CD4-positive, alpha-beta memory T cell (primary cell): Measurements from ENCODE around the gene NPAS1. TPM values are rescaled to one million over a fixed set of nuclear protein-coding genes. Genes with fewer than 3 reads are reported as not detected.
A peak's percentile ranks its signal among the peaks of the same experiment; 100 is the strongest.
"Not testable (repeated sequence)": the region's sequence is repeated elsewhere in the genome, so short reads cannot be mapped to it uniquely, and the experiment has no call there.

Experiments used
- CTCF ChIA-PET: fragments of 350-600 bp; sonication (Branson Sonifier 250); formaldehyde crosslinking; loops from one replicate; lab custom pipeline; 2021; ENCODE audit warnings: inconsistent platforms; ENCODE audit not compliant: partially characterized antibody; lab: Charles Lee
- POLR2A ChIA-PET: fragments of 350-600 bp; sonication (Branson Sonifier 250); formaldehyde crosslinking; loops from one replicate; lab custom pipeline; 2021; ENCODE audit not compliant: partially characterized antibody; lab: Charles Lee
- DNase-seq, 5 donors: peaks; one replicate each; pipeline versions ENCODE4 v3.0.0 to v3.0.0-alpha.2; 2020 to 2022; ENCODE audit warnings: mixed read lengths in 1 of 5
- H3K27ac ChIP-seq: one replicate; pipeline ENCODE4 v1.7.0; 2013; ENCODE audit warnings: low read depth, low read length
- H3K27me3 ChIP-seq: 2 replicates; pipeline ENCODE4 v1.7.0; 2013; ENCODE audit warnings: mild to moderate bottlenecking, low read length, moderate library complexity; ENCODE audit not compliant: insufficient read depth
- H3K36me3 ChIP-seq: 2 replicates; pipeline ENCODE4 v1.7.0; 2013; ENCODE audit warnings: mild to moderate bottlenecking, low read length, moderate library complexity; ENCODE audit not compliant: insufficient read depth
- H3K4me1 ChIP-seq: 2 replicates; pipeline ENCODE4 v1.7.0; 2013; ENCODE audit warnings: mild to moderate bottlenecking, low read length, moderate library complexity; ENCODE audit not compliant: insufficient read depth
- H3K4me3 ChIP-seq, 2 donors: one replicate each; pipeline ENCODE4 v1.7.0; 2013; ENCODE audit warnings: low read length in 2 of 2, mild to moderate bottlenecking in 1 of 2
- H3K9me3 ChIP-seq, 2 donors: one replicate each; pipeline ENCODE4 v1.7.0; 2013; ENCODE audit warnings: low read length in 2 of 2, control low read depth in 1 of 2; ENCODE audit not compliant: control insufficient read depth in 1 of 2
- H3K27ac Mint-ChIP-seq, 7 donors: one replicate each; pipeline ENCODE4 v1.8.0; 2020 to 2021; ENCODE audit warnings: mixed read lengths in 7 of 7, mild to moderate bottlenecking in 6 of 7, inconsistent platforms in 3 of 7, moderate library complexity in 3 of 7
- H3K27me3 Mint-ChIP-seq, 2 donors: one replicate each; pipeline ENCODE4 v1.8.0; 2020 to 2021; ENCODE audit warnings: mixed read lengths in 2 of 2
- H3K36me3 Mint-ChIP-seq, 2 donors: one replicate each; pipeline ENCODE4 v1.8.0; 2020 to 2021; ENCODE audit warnings: mixed read lengths in 2 of 2, inconsistent platforms in 1 of 2, mild to moderate bottlenecking in 1 of 2
- H3K4me1 Mint-ChIP-seq, 4 donors: one replicate each; pipeline ENCODE4 v1.8.0; 2020 to 2021; ENCODE audit warnings: mixed read lengths in 4 of 4, mild to moderate bottlenecking in 1 of 4
- H3K4me3 Mint-ChIP-seq, 8 donors: one replicate each; pipeline ENCODE4 v1.8.0; 2020 to 2021; ENCODE audit warnings: mixed read lengths in 8 of 8, mild to moderate bottlenecking in 7 of 8, moderate library complexity in 6 of 8, inconsistent platforms in 3 of 8
- H3K9me3 Mint-ChIP-seq, 8 donors: one replicate each; pipeline ENCODE4 v1.8.0; 2020 to 2021; ENCODE audit warnings: mixed read lengths in 8 of 8, mild to moderate bottlenecking in 5 of 8, inconsistent platforms in 3 of 8, moderate library complexity in 1 of 8
- intact Hi-C: fragments of 100-400 bp; cut with micrococcal nuclease; formaldehyde crosslinking; loops from one replicate; pipeline ENCODE4 v1.15.1; 2023
- polyA plus RNA-seq, 2 donors: library from polyadenylated mRNA; unstranded; fragments of 300-500 nt; fragmentation: Illumina TruSeq; gene quantifications; one replicate each; pipeline ENCODE4 v1.2.3, GENCODE V29; 2021
- total RNA-seq, 2 experiments: library from RNA; stranded (reverse); gene quantifications; one replicate each; pipeline ENCODE4 v1.2.3, GENCODE V29; 2021

The NPAS1 gene
- total and polyA plus RNA-seq, 4 experiments from 2014 or later = 0.35 to 0.64 TPM; not detected in 2

DNA sequence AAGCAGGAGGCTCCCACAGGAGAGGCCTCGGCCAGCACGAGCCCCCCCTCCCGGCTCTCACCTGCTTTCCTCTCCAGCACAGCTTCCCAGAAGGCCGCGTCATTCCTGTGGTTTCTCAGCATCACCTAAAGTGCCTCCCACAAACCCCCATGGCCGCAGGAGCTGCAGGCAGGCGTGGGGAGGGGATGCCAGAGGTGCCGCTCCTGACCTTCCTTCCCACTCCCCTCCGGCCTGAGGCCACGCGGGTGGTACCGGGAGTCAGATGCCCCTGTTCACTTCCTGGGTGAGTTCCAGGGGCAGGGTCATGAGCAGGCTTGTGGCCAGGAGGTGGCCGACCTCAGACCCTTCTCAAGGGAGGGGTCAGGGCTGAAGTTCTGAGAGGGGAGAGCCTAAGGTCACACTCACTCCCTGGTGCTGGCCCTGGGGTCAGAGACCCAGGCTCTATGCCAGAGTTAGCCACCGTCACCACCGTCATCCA is 14.4 kb upstream of the NPAS1 start:
- Mint-ChIP-seq H3K4me3 (no peak overlapping the region), H3K36me3 (peaks cover 10 to 18% of the 10 kb centered on the region in 2 donors)
- CTCF ChIA-PET = interaction anchor here (0.6 kb wide), 1 partner anchor 8 kb away, joined by 4 read pairs; no protein-coding TSS in a partner anchor

DNA sequence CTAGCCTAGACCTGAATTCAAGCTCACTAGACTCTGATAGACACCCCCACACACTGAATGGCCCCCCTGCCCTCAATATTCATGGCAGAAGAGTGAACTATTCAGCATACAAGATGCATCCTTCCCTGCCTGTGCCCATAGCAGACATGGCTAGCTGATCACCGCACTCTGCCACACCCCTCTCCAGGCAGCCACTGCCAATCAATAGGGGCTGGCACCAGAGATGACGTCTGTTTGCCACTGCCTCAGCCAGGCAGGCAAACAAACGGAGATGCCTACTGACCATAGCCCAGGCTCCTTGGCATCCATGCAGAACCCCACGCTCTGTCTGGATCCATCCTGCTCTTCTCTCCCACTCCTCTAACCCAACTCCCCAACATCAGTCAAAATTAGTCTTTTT is 13.8 kb upstream of the NPAS1 start:
- intact Hi-C loops = no loop called here
- no peaks in the 10 kb centered on the region for H3K27me3 Mint-ChIP-seq
- peak overlapping the region in 3 of 8 donors; percentile 7 to 40 (median 17) for H3K4me3 Mint-ChIP-seq
- POLR2A ChIA-PET = interaction anchor here (0.5 to 1.0 kb wide), 2 partner anchors 19 to 150 kb away, joined by 3 to 5 read pairs; no protein-coding TSS in a partner anchor
- H3K4me1 Mint-ChIP-seq = peaks cover 11 to 19% (median 13%) of the 10 kb centered on the region in 4 donors
- peak in 1 of 5 donors; percentile 24 for DNase-seq
- H3K9me3 Mint-ChIP-seq = peaks cover 0 to 5% (median 1%) of the 10 kb centered on the region in 8 donors
- Histone ChIP-seq H3K4me3 (no peak overlapping the region), H3K27ac (no peak overlapping the region), H3K9me3 (no peaks in the 10 kb centered on the region), H3K27me3 (no peaks in the 10 kb centered on the region), H3K36me3 (peaks cover 3% of the 10 kb centered on the region), H3K4me1 (peaks cover 11% of the 10 kb centered on the region)
- H3K27ac Mint-ChIP-seq = peak overlapping the region in 4 of 7 donors; percentile 4 to 57 (median 14)
- CTCF ChIA-PET = interaction anchor here (0.7 to 0.9 kb wide), 2 partner anchors 19 to 113 kb away, joined by 3 to 5 read pairs; no protein-coding TSS in a partner anchor
- peaks cover 5 to 12% of the 10 kb centered on the region in 2 donors for H3K36me3 Mint-ChIP-seq

More for the DNA sequence above, 14.4 kb upstream of the NPAS1 start:
- Mint-ChIP-seq H3K27ac (no peak overlapping the region), H3K9me3 (peaks cover 0 to 5% (median 1%) of the 10 kb centered on the region in 8 donors), H3K27me3 (no peaks in the 10 kb centered on the region), H3K4me1 (peaks cover 11 to 19% (median 13%) of the 10 kb centered on the region in 4 donors)
- Histone ChIP-seq H3K36me3 (peaks cover 3% of the 10 kb centered on the region), H3K9me3 (no peaks in the 10 kb centered on the region), H3K4me1 (peaks cover 11% of the 10 kb centered on the region), H3K27ac (no peak overlapping the region), H3K4me3 (no peak overlapping the region), H3K27me3 (no peaks in the 10 kb centered on the region)
- POLR2A ChIA-PET = interaction anchor here (0.5 kb wide), 1 partner anchor 20 kb away, joined by 5 read pairs; no protein-coding TSS in a partner anchor
- intact Hi-C loops = no loop called here
- DNase-seq = no peak

DNA sequence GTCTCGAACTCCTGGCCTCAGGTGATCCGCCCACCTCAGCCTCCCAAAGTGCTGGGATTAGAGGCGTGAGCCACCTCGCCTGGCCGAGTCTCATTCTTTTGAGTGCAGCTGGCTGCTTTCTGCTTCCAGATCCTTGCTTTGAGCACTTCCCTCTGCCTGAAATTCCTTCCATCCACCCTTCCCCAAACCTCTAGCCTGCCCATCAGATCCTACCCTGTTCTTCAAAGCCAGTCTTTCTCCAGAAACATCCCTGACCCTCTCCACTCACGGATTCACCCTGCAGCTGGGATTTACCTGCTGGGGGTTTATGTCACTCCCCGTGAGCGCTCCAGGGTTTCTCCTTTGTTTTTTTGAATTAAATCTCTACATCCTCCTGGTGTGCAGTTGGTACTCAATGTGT is 13.1 kb upstream of the NPAS1 start:
- H3K4me1 Mint-ChIP-seq = peaks cover 11 to 19% (median 13%) of the 10 kb centered on the region in 4 donors
- Histone ChIP-seq H3K9me3 (no peaks in the 10 kb centered on the region), H3K36me3 (no peaks in the 10 kb centered on the region), H3K27ac (no peak overlapping the region), H3K4me1 (peaks cover 11% of the 10 kb centered on the region), H3K27me3 (no peaks in the 10 kb centered on the region), H3K4me3 (no peak overlapping the region)
- H3K36me3 Mint-ChIP-seq = peaks cover 0 to 7% of the 10 kb centered on the region in 2 donors
- ChIA-PET POLR2A (interaction anchor here (1.0 kb wide), 1 partner anchor 150 kb away, joined by 3 read pairs; no protein-coding TSS in a partner anchor), CTCF (interaction anchor here (0.6 to 0.9 kb wide), 3 partner anchors 19 to 477 kb away, joined by 3 to 5 read pairs (median 4); no protein-coding TSS in a partner anchor)
- DNase-seq = no peak
- peak overlapping the region in 1 of 8 donors; percentile 22 for H3K4me3 Mint-ChIP-seq
- H3K27ac Mint-ChIP-seq = peak overlapping the region in 5 of 7 donors; percentile 24 to 88 (median 61)
- H3K27me3 Mint-ChIP-seq = no peaks in the 10 kb centered on the region
- intact Hi-C loops = no loop called here
- H3K9me3 Mint-ChIP-seq = peaks cover 0 to 5% (median 1%) of the 10 kb centered on the region in 8 donors

DNA sequence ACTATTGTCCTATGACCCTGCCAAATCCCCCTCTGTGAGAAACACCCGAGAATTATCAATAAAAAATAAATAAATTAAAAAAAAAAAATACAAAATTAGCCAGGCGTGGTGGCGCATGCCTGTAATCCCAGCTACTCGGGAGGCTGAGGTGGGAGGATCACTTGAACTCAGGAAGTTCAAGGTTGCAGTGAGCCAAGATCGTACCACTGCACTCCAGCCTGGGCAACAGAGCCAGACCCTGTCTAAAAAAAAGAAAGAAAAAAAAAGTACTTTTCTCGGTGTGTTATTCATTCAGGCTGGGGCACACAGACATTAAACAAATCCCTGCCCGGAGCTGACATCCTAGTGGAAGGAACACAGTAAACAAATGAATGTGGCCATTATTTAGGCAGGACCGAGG is 9.1 kb upstream of the NPAS1 start:
- H3K9me3 Mint-ChIP-seq, POLR2A ChIA-PET, H3K4me3 Mint-ChIP-seq, H3K27ac ChIP-seq, H3K9me3 ChIP-seq, H3K36me3 Mint-ChIP-seq, H3K27me3 Mint-ChIP-seq, H3K27me3 ChIP-seq, DNase-seq, H3K27ac Mint-ChIP-seq, H3K4me1 ChIP-seq, H3K36me3 ChIP-seq, H3K4me3 ChIP-seq: not testable (repeated sequence)
- CTCF ChIA-PET = interaction anchor here (1.2 kb wide), 1 partner anchor 66 kb away, joined by 3 read pairs; no protein-coding TSS in a partner anchor
- H3K4me1 Mint-ChIP-seq = peaks cover 9 to 13% (median 12%) of the 10 kb centered on the region in 4 donors
- intact Hi-C loops = loop anchor here (5.0 kb wide), 1 partner anchor 153 kb away; no protein-coding TSS in a partner anchor

DNA sequence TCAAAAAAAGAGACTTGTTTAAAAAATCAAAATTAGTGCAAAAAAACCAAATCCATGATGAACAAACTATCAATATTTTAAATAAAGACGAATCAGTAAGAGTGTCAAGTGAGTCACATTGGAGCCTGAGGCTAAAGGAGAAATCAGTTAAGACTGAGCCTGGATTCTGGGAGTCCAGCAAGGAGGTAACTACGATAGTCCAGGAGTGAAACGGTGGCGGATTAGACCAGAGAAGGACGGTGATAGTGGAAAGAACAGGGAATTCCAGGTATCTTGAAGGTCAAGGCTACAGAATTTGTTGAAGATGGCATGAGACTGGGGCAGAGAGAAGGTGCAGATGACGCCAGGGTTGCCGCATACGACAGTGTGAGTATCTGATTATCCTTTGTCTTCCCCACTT is 7.0 kb upstream of the NPAS1 start:
- Histone ChIP-seq H3K9me3 (no peaks in the 10 kb centered on the region), H3K27me3 (no peaks in the 10 kb centered on the region), H3K4me3 (no peak overlapping the region), H3K27ac (no peak overlapping the region), H3K4me1 (peaks cover 7% of the 10 kb centered on the region), H3K36me3 (no peaks in the 10 kb centered on the region)
- DNase-seq = no peak
- H3K4me1 Mint-ChIP-seq = peaks cover 8 to 9% (median 9%) of the 10 kb centered on the region in 4 donors
- H3K36me3 Mint-ChIP-seq = no peaks in the 10 kb centered on the region
- H3K4me3 Mint-ChIP-seq = peak overlapping the region in 2 of 8 donors; percentile 15 to 40
- H3K9me3 Mint-ChIP-seq = peaks cover 0 to 2% (median 0%) of the 10 kb centered on the region in 8 donors
- intact Hi-C loops = loop anchor here (1.0 to 5.0 kb wide), 2 partner anchors 20 to 155 kb away; no protein-coding TSS in a partner anchor
- H3K27ac Mint-ChIP-seq = no peak overlapping the region
- POLR2A ChIA-PET = interaction anchor here (0.9 to 1.3 kb wide), 9 partner anchors 9 to 255 kb away, joined by 3 to 6 read pairs (median 4); partner anchors contain the start of genes ARHGAP35 and ZC3H4
- peaks cover 5 to 10% of the 10 kb centered on the region in 2 donors for H3K27me3 Mint-ChIP-seq
- CTCF ChIA-PET = interaction anchor here (0.8 to 4.0 kb wide), 63 partner anchors 7 to 490 kb away, joined by 3 to 43 read pairs (median 5); partner anchors contain the start of genes AP2S1, ARHGAP35, SAE1 and ZC3H4

DNA sequence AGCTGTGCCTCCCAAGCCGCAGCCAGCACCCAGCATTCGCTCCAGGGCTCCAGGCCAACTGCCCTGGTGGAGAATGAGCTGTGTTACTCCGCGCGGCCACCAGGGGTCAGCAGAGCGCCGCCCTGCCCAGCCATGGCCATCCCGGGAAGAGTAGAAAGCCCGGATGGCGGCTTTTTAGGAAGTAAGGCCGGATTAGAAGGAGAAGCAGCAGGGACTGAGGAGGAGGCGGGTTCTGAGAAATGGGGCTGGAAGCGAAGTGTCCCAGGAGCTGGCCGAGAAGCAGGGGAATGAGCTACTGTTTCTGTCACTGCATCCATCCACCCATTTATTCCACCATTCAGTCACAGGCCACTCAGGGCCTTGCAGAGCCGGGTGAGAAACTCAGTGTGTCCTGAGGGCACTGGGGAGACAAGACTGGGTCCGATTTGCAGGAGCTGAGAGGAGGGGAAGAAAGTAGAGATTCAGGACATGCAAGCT is 6.6 kb upstream of the NPAS1 start:
- H3K4me3 Mint-ChIP-seq = peak overlapping the region in 6 of 8 donors; percentile 6 to 65 (median 30)
- no peaks in the 10 kb centered on the region for H3K36me3 Mint-ChIP-seq
- peak overlapping the region in 2 of 7 donors; percentile 53 to 57 for H3K27ac Mint-ChIP-seq
- peak; percentile 51 to 62 (median 53) for DNase-seq
- ChIA-PET POLR2A (interaction anchor here (0.6 to 1.3 kb wide), 11 partner anchors 9 to 255 kb away, joined by 3 to 6 read pairs (median 4); partner anchors contain the start of genes ARHGAP35 and ZC3H4), CTCF (interaction anchor here (0.7 to 4.0 kb wide), 75 partner anchors 8 to 491 kb away, joined by 3 to 43 read pairs (median 4); partner anchors contain the start of genes AP2S1, ARHGAP35, SAE1 and ZC3H4)
- no peaks in the 10 kb centered on the region for H3K27me3 ChIP-seq
- intact Hi-C loops = loop anchor here (1.0 to 5.0 kb wide), 2 partner anchors 19 to 156 kb away; no protein-coding TSS in a partner anchor
- peaks cover 0 to 2% (median 0%) of the 10 kb centered on the region in 8 donors for H3K9me3 Mint-ChIP-seq
- H3K27ac ChIP-seq = no peak overlapping the region
- peaks cover 5 to 10% of the 10 kb centered on the region in 2 donors for H3K27me3 Mint-ChIP-seq
- no peaks in the 10 kb centered on the region for H3K36me3 ChIP-seq
- peaks cover 7% of the 10 kb centered on the region for H3K4me1 ChIP-seq
- peaks cover 8 to 9% (median 9%) of the 10 kb centered on the region in 4 donors for H3K4me1 Mint-ChIP-seq
- H3K4me3 ChIP-seq = no peak overlapping the region
- H3K9me3 ChIP-seq = no peaks in the 10 kb centered on the region
